Ishikawa (cell line): ENCODE results near the gene SMIM1.

Experiments used
- CEBPB ChIP-seq: IDR thresholded peaks from 2 replicates; pipeline ENCODE4 v1.6.1; 2012
- CREB1 ChIP-seq: IDR thresholded peaks from 2 replicates; pipeline ENCODE4 v1.6.1; 2012; ENCODE audit warnings: low read depth
- EGR1 ChIP-seq: IDR thresholded peaks from 2 replicates; pipeline ENCODE4 v1.6.1; 2012
- EP300 ChIP-seq: IDR thresholded peaks from 2 replicates; pipeline ENCODE4 v1.6.1; 2012; ENCODE audit warnings: borderline replicate concordance
- FOXM1 ChIP-seq: IDR thresholded peaks from 2 replicates; pipeline ENCODE4 v1.6.1; 2012; ENCODE audit warnings: low read depth, borderline replicate concordance
- NFIC ChIP-seq: IDR thresholded peaks from 2 replicates; pipeline ENCODE4 v1.6.1; 2012
- RAD21 ChIP-seq: IDR thresholded peaks from 2 replicates; pipeline ENCODE4 v1.6.1; 2012; ENCODE audit warnings: low read depth
- TAF1 ChIP-seq: IDR thresholded peaks from 2 replicates; pipeline ENCODE4 v1.6.1; 2012; ENCODE audit warnings: low read depth, mild to moderate bottlenecking
- TCF12 ChIP-seq: IDR thresholded peaks from 2 replicates; pipeline ENCODE4 v1.6.1; 2012; ENCODE audit warnings: low read depth
- TEAD4 ChIP-seq: IDR thresholded peaks from 2 replicates; pipeline ENCODE4 v1.6.1; 2012
- USF1 ChIP-seq: IDR thresholded peaks from 2 replicates; pipeline ENCODE4 v1.6.1; 2012
- YY1 ChIP-seq: IDR thresholded peaks from 2 replicates; pipeline ENCODE4 v1.6.1; 2012; ENCODE audit warnings: low read depth
- ZBTB7A ChIP-seq: IDR thresholded peaks from 2 replicates; pipeline ENCODE4 v1.6.1; 2012; ENCODE audit warnings: low read depth
- TF ChIP-seq, protein P1 (sequence below): IDR thresholded peaks from 2 replicates; pipeline ENCODE4 v1.6.1; 2012
- TF ChIP-seq, protein P2 (sequence below): IDR thresholded peaks from 2 replicates; pipeline ENCODE4 v1.6.1; 2012; ENCODE audit warnings: low read depth, mild to moderate bottlenecking

Gene SMIM1

GRCh38 chr1:3742439-3743298 lies 29.9 kb upstream of the SMIM1 start:
- TF ChIP-seq, protein P1, sequence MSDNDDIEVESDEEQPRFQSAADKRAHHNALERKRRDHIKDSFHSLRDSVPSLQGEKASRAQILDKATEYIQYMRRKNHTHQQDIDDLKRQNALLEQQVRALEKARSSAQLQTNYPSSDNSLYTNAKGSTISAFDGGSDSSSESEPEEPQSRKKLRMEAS, result no peak
- no peak for TF ChIP-seq CEBPB
- no peak for TF ChIP-seq ZBTB7A
- no peak for TF ChIP-seq TCF12
- no peak for TF ChIP-seq NFIC
- no peak for TF ChIP-seq YY1
- no peak for TF ChIP-seq RAD21
- TF ChIP-seq CREB1, result no peak
- TF ChIP-seq, protein P2, sequence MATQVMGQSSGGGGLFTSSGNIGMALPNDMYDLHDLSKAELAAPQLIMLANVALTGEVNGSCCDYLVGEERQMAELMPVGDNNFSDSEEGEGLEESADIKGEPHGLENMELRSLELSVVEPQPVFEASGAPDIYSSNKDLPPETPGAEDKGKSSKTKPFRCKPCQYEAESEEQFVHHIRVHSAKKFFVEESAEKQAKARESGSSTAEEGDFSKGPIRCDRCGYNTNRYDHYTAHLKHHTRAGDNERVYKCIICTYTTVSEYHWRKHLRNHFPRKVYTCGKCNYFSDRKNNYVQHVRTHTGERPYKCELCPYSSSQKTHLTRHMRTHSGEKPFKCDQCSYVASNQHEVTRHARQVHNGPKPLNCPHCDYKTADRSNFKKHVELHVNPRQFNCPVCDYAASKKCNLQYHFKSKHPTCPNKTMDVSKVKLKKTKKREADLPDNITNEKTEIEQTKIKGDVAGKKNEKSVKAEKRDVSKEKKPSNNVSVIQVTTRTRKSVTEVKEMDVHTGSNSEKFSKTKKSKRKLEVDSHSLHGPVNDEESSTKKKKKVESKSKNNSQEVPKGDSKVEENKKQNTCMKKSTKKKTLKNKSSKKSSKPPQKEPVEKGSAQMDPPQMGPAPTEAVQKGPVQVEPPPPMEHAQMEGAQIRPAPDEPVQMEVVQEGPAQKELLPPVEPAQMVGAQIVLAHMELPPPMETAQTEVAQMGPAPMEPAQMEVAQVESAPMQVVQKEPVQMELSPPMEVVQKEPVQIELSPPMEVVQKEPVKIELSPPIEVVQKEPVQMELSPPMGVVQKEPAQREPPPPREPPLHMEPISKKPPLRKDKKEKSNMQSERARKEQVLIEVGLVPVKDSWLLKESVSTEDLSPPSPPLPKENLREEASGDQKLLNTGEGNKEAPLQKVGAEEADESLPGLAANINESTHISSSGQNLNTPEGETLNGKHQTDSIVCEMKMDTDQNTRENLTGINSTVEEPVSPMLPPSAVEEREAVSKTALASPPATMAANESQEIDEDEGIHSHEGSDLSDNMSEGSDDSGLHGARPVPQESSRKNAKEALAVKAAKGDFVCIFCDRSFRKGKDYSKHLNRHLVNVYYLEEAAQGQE, result no peak
- no peak for TF ChIP-seq FOXM1
- TF ChIP-seq TEAD4, result no peak
- TF ChIP-seq USF1, result no peak
- TF ChIP-seq EP300, result no peak
- TF ChIP-seq EGR1, result no peak
- TF ChIP-seq TAF1, result no peak

GRCh38 chr1:3743421-3743820 lies 29.1 kb upstream of the SMIM1 start:
- TF ChIP-seq RAD21, result no peak
- no peak for TF ChIP-seq ZBTB7A
- no peak for TF ChIP-seq EP300
- no peak for TF ChIP-seq TCF12
- TF ChIP-seq YY1, result no peak
- no peak for TF ChIP-seq FOXM1
- no peak for TF ChIP-seq EGR1
- TF ChIP-seq, protein P1, result no peak
- no peak for TF ChIP-seq NFIC
- TF ChIP-seq, protein P2, result no peak
- TF ChIP-seq TEAD4, result no peak
- no peak for TF ChIP-seq USF1
- TF ChIP-seq TAF1, result no peak
- TF ChIP-seq CREB1, result no peak
- no peak for TF ChIP-seq CEBPB

- TF ChIP-seq TEAD4 (no peak), FOXM1 (no peak), EGR1 (no peak), ZBTB7A (no peak), TCF12 (no peak)
- TF ChIP-seq, protein P2, result no peak
These were observed 28.7 kb upstream of the SMIM1 start for GRCh38 chr1:3743826-3744225.

- TF ChIP-seq EP300, result no peak
- no peak for TF ChIP-seq NFIC
- TF ChIP-seq, protein P2, result no peak
These were observed 27.9 kb upstream of the SMIM1 start for GRCh38 chr1:3744646-3745045.
